OCI-LY1 (cell line): ENCODE measurements around the gene B3GALT5.

Experiments
- H2AFZ ChIP-seq: fragments of 200-600 bp; sonication (generic), shearing (Covaris generic); 2 replicates; pipeline ENCODE4 v1.6.0; 2014; ENCODE audit warnings: antibody characterized with exemption, mild to moderate bottlenecking, low read length
- H3F3A ChIP-seq: fragments of 200-600 bp; sonication (generic), shearing (Covaris generic); 2 replicates; pipeline ENCODE4 v1.6.0; 2014; ENCODE audit warnings: mild to moderate bottlenecking, antibody characterized with exemption, low read length, moderate library complexity; ENCODE audit not compliant: insufficient read depth
- H3K27ac ChIP-seq: fragments of 200-600 bp; sonication (generic); 2 replicates; pipeline ENCODE4 v1.5.1; 2014; ENCODE audit warnings: low read length, mixed run types, mild to moderate bottlenecking, low read depth; ENCODE audit not compliant: poor library complexity, severe bottlenecking
- H3K27me3 ChIP-seq: fragments of 200-600 bp; sonication (generic); 2 replicates; pipeline ENCODE4 v1.6.0; 2014; ENCODE audit warnings: antibody characterized with exemption, mild to moderate bottlenecking, low read length, moderate library complexity; ENCODE audit not compliant: insufficient read depth
- H3K36me3 ChIP-seq: fragments of 200-600 bp; sonication (generic); 2 replicates; pipeline ENCODE4 v1.6.1; 2014; ENCODE audit warnings: mild to moderate bottlenecking, antibody characterized with exemption, low read length, moderate library complexity, mixed read lengths; ENCODE audit not compliant: insufficient read depth
- H3K4me1 ChIP-seq: fragments of 200-600 bp; sonication (generic); 2 replicates; pipeline ENCODE4 v1.5.1; 2014; ENCODE audit warnings: mild to moderate bottlenecking, low read length, moderate library complexity; ENCODE audit not compliant: insufficient read depth, severe bottlenecking
- H3K4me2 ChIP-seq: fragments of 200-600 bp; sonication (generic), shearing (Covaris generic); 2 replicates; pipeline ENCODE4 v1.6.1; 2014; ENCODE audit warnings: low read length
- H3K4me3 ChIP-seq: fragments of 200-600 bp; sonication (generic); 2 replicates; pipeline ENCODE4 v1.5.1; 2014; ENCODE audit warnings: low read length, low read depth, mild to moderate bottlenecking, mixed read lengths; ENCODE audit not compliant: poor library complexity, severe bottlenecking
- H3K79me2 ChIP-seq: fragments of 200-600 bp; shearing (Covaris generic); 2 replicates; pipeline ENCODE4 v1.6.1; 2016; ENCODE audit warnings: mixed run types, low read length, mixed read lengths; ENCODE audit not compliant: insufficient read depth
- H3K9ac ChIP-seq: fragments of 200-600 bp; sonication (generic), shearing (Covaris generic); 2 replicates; pipeline ENCODE4 v1.6.1; 2014; ENCODE audit warnings: mild to moderate bottlenecking, low read length, mixed read lengths
- H3K9me2 ChIP-seq: fragments of 200-600 bp; sonication (generic), shearing (Covaris generic); 2 replicates; pipeline ENCODE4 v1.6.1; 2014; ENCODE audit warnings: low read depth, mild to moderate bottlenecking, low read length, mixed read lengths
- H3K9me3 ChIP-seq: fragments of 200-600 bp; shearing (Covaris generic); 2 replicates; pipeline ENCODE4 v1.6.1; 2014; ENCODE audit warnings: low read length, mixed read lengths
- H4K20me1 ChIP-seq: fragments of 200-600 bp; sonication (generic), shearing (Covaris generic); 2 replicates; pipeline ENCODE4 v1.6.0; 2016; ENCODE audit warnings: mild to moderate bottlenecking, low read length; ENCODE audit not compliant: insufficient read depth
- EZH2 ChIP-seq: fragments of 200-600 bp; sonication (generic), shearing (Covaris generic); IDR thresholded peaks from 2 replicates; pipeline ENCODE4 v1.8.0; 2017; ENCODE audit warnings: borderline replicate concordance, mixed run types, mild to moderate bottlenecking, antibody characterized with exemption, low read length, moderate library complexity, mixed read lengths
- TF ChIP-seq, protein P1 (sequence below): fragments of 200-600 bp; sonication (generic), shearing (Covaris generic); IDR thresholded peaks from 2 replicates; pipeline ENCODE4 v1.5.1; 2017; ENCODE audit warnings: mild to moderate bottlenecking, antibody characterized with exemption, low read length, moderate library complexity, mixed read lengths

Gene B3GALT5

DNA sequence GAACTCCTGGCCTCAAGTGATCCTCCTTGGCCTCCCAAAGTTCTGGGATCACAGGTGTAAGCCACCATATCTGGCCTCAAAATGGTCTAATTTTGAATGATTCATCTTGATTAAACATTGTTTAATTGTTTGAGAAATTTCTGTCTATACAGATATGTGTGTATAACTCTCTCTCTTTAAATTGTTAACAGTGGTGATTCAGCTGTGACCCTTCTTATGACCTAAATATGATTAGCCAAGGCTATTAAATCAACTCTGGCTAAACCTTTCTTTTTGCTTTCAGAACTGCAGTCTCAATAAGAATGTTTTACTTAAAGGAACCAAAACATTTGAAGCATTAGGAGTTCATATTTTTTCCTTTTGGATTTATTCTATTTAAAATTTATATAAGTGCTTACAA is 19.2 kb upstream of the B3GALT5 start:
- Histone ChIP-seq H3K27ac (no peak overlapping the region), H3K9ac (no peak overlapping the region), H3K9me3 (no peaks in the 10 kb centered on the region), H3K9me2 (no peaks in the 10 kb centered on the region), H3K4me1 (no peaks in the 10 kb centered on the region), H3K79me2 (no peaks in the 10 kb centered on the region), H3K4me2 (no peak overlapping the region), H3F3A (no peaks in the 10 kb centered on the region), H2AFZ (no peak overlapping the region), H3K36me3 (no peaks in the 10 kb centered on the region), H4K20me1 (no peaks in the 10 kb centered on the region), H3K4me3 (no peak overlapping the region), H3K27me3 (no peaks in the 10 kb centered on the region)
- no peak for TF ChIP-seq EZH2
- TF ChIP-seq, protein P1, sequence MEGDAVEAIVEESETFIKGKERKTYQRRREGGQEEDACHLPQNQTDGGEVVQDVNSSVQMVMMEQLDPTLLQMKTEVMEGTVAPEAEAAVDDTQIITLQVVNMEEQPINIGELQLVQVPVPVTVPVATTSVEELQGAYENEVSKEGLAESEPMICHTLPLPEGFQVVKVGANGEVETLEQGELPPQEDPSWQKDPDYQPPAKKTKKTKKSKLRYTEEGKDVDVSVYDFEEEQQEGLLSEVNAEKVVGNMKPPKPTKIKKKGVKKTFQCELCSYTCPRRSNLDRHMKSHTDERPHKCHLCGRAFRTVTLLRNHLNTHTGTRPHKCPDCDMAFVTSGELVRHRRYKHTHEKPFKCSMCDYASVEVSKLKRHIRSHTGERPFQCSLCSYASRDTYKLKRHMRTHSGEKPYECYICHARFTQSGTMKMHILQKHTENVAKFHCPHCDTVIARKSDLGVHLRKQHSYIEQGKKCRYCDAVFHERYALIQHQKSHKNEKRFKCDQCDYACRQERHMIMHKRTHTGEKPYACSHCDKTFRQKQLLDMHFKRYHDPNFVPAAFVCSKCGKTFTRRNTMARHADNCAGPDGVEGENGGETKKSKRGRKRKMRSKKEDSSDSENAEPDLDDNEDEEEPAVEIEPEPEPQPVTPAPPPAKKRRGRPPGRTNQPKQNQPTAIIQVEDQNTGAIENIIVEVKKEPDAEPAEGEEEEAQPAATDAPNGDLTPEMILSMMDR: no peak

DNA sequence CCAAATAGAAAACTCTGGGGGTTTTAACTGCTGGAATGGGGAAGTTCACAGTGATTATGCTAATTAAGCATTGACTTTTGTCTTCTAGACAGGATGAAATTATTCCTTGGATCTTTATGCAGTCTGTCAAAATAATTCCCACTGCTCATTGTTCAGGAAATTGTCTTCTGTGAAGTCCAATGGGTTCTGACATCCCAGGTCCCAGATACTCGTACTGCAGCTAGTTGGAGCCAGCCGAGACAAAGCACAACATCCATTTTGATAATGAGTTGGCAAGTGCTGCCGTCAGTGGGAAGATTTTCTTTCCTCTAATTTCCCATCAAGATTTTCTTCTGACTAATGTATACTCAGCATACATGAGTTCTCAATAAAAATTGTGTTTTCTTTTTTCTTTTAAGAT is 17.3 kb upstream of the B3GALT5 start:
- Histone ChIP-seq H3K4me2 (no peak overlapping the region), H3K4me3 (no peak overlapping the region), H3K27ac (no peak overlapping the region), H3K9me2 (no peaks in the 10 kb centered on the region), H4K20me1 (no peaks in the 10 kb centered on the region), H3K4me1 (no peaks in the 10 kb centered on the region), H3K9ac (no peak overlapping the region), H3F3A (no peaks in the 10 kb centered on the region), H3K36me3 (no peaks in the 10 kb centered on the region), H3K79me2 (no peaks in the 10 kb centered on the region), H2AFZ (no peak overlapping the region), H3K9me3 (no peaks in the 10 kb centered on the region), H3K27me3 (no peaks in the 10 kb centered on the region)
- TF ChIP-seq, protein P1: no peak
- no peak for TF ChIP-seq EZH2

DNA sequence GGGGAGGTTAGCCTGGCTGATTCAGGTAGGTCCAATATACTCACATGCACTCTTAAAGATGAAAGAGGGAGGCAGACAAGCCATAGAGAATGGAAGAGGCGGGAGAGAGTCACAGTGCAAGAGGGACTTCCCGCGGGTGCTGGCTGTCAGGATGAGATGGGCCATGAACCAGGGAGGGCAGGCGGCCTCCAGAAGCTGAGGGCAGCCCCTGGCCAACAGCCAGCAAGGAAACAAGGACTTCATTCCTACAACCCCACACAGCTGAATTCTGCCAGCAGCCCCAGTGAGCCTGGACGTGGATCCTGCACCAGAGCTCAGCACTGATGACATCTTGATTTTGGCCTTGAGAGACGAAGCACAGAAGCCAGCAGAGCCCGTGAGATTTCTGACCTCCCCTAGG is 15.1 kb upstream of the B3GALT5 start:
- no peak for TF ChIP-seq EZH2
- TF ChIP-seq, protein P1: no peak
- Histone ChIP-seq H2AFZ (no peak overlapping the region), H3K27ac (no peak overlapping the region), H3K36me3 (no peaks in the 10 kb centered on the region), H3K4me1 (no peaks in the 10 kb centered on the region), H3K9ac (no peak overlapping the region), H4K20me1 (no peaks in the 10 kb centered on the region), H3K79me2 (no peaks in the 10 kb centered on the region), H3F3A (no peaks in the 10 kb centered on the region), H3K9me3 (no peaks in the 10 kb centered on the region), H3K27me3 (no peaks in the 10 kb centered on the region), H3K9me2 (no peaks in the 10 kb centered on the region), H3K4me3 (no peak overlapping the region), H3K4me2 (no peak overlapping the region)
